Spleen (tissue), 11 donors: Measurements from ENCODE around the gene SLC35D1. TPM values are rescaled to one million over a fixed set of nuclear protein-coding genes. Genes with fewer than 3 reads are reported as not detected.

Experiments used
- DNase-seq: peaks from one replicate; pipeline ENCODE4 v3.0.0-alpha.2; 2020
- H3K27ac ChIP-seq, 8 donors: fragments of 200-600 bp; sonication (generic) in 7 of 8; 1 replicate in 4 of 8; 2 replicates in 4 of 8; pipeline versions ENCODE4 v1.5.0 to v1.8.0; 2016 to 2021; ENCODE audit warnings: inconsistent platforms in 4 of 8, mild to moderate bottlenecking in 4 of 8, moderate library complexity in 1 of 8
- H3K27me3 ChIP-seq, 7 donors: fragments of 200-600 bp; sonication (generic) in 6 of 7; replicated peaks in 1 of 7; 1 replicate in 4 of 7; 2 replicates in 3 of 7; pipeline versions ENCODE4 v1.5.0 to v1.8.0; 2016 to 2021; ENCODE audit warnings: inconsistent platforms in 3 of 7, mild to moderate bottlenecking in 1 of 7
- H3K36me3 ChIP-seq, 6 donors: fragments of 200-600 bp; sonication (generic) in 5 of 6; 1 replicate in 4 of 6; 2 replicates in 2 of 6; pipeline versions ENCODE4 v1.5.0 to v1.8.0; 2016 to 2021; ENCODE audit warnings: inconsistent platforms in 2 of 6
- H3K4me1 ChIP-seq, 6 donors: fragments of 200-600 bp; sonication (generic) in 5 of 6; 1 replicate in 3 of 6; 2 replicates in 3 of 6; pipeline versions ENCODE4 v1.5.0 to v1.8.0; 2016 to 2021; ENCODE audit warnings: inconsistent platforms in 3 of 6
- H3K4me3 ChIP-seq, 8 donors: fragments of 200-600 bp; sonication (generic) in 7 of 8; 1 replicate in 4 of 8; 2 replicates in 4 of 8; pipeline versions ENCODE4 v1.5.0 to v1.8.0; 2016 to 2021; ENCODE audit warnings: inconsistent platforms in 4 of 8, mild to moderate bottlenecking in 4 of 8, moderate library complexity in 2 of 8
- H3K9me3 ChIP-seq, 8 donors: fragments of 200-600 bp; sonication (generic) in 7 of 8; 1 replicate in 4 of 8; 2 replicates in 4 of 8; pipeline versions ENCODE4 v1.5.0 to v1.8.0; 2016 to 2021; ENCODE audit warnings: inconsistent platforms in 4 of 8
- POLR2A ChIP-seq, 3 donors: fragments of 450-650 bp; IDR thresholded peaks; one replicate each; pipeline ENCODE4 v1.5.1; 2017; ENCODE audit warnings: antibody characterized with exemption in 3 of 3, mild to moderate bottlenecking in 1 of 3
- POLR2AphosphoS5 ChIP-seq, 3 donors: sonication (generic); formaldehyde crosslinking; IDR thresholded peaks; one replicate each; pipeline ENCODE4 v1.5.1; 2017; ENCODE audit warnings: antibody characterized with exemption in 3 of 3
- WGBS, 5 donors: extraction: QIAGEN DNeasy Blood & Tissue Kit in 3 of 5; methylation state at CpG; one replicate each; pipeline versions ENCODE4 v1.1.5 to v1.1.7; 2013 to 2018; 5-methylcytosine and 5-hydroxymethylcytosine counted together
- intact Hi-C: fragments of 100-400 bp; cut with DNase I; formaldehyde crosslinking; loops from one replicate; pipeline ENCODE4 v1.15.0; 2023; ENCODE audit warnings: low total_unique reads
- polyA plus RNA-seq, 3 donors: library from polyadenylated mRNA; stranded (reverse); fragments of 200-250 nt; gene quantifications; one replicate each; pipeline ENCODE4 v1.2.1, GENCODE V29; 2013
- total RNA-seq, 7 donors: library from RNA; depleted of rRNA in 3 of 7; stranded (reverse); fragments of >200 nt in 3 of 7; fragmentation: NEBNext Ultra II Directional in 4 of 7; extraction: Animal tissue kit (Norgen Biotek cat#: 25700) in 4 of 7; gene quantifications; one replicate each; pipeline versions ENCODE4 v1.1.0 to v1.2.1, GENCODE V29; 2016 to 2021
- TF ChIP-seq, protein P1 (sequence below), 11 experiments: fragments of 200-600 bp in 7 of 11; fragments of 450-650 bp in 4 of 11; sonication (generic) in 4 of 11; IDR thresholded peaks in 8 of 11; conservative IDR thresholded peaks in 3 of 11; 1 replicate in 7 of 11; 2 replicates in 4 of 11; pipeline versions ENCODE4 v1.4.0 to v1.8.0; 2016 to 2021; ENCODE audit warnings: antibody characterized with exemption in 11 of 11, inconsistent platforms in 4 of 11, mild to moderate bottlenecking in 1 of 11
- donor health status: healthy with polysubstance abuse.
- donor health status: DM: no; HTN: no; CAD: no; lungs with moderate emphysema.
- donor health status: DM: no; HTN: no; CAD: no.
- donor health status: Bipolar disorder and iron deficiency.
- donor health status: healthy.
- donor health status: DM: no; HTN: no; CAD: no.
- donor health status: DM: yes; HTN: yes; CAD: no.

Gene SLC35D1
- total and polyA plus RNA-seq, 10 donors: 1.5 to 11.5 (median 7.9) TPM

DNA sequence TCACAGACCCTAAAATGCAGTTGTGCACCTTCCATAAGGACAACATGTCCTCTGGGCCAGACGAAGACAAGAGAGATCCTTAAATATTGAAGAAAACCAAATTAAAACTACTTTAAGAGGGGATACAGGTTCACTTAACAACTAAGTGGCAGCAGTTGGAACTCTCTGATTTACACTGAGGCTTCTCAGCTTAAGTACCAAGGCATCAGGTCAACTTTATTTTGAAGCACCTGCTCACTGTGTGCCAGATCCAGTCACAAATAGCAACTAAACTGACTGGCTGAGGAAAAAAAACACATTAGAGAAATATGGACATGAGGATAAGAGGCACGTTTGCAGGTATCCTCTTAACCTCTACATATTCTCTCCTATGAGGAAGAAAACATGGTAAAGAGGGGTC, 33.2 kb downstream of the SLC35D1 start:
- Histone ChIP-seq H3K4me1 (no peaks in the 10 kb centered on the region), H3K27ac (no peak overlapping the region), H3K36me3 (peaks cover 0 to 85% (median 16%) of the 10 kb centered on the region in 6 donors), H3K4me3 (no peak overlapping the region), H3K27me3 (no peaks in the 10 kb centered on the region), H3K9me3 (no peaks in the 10 kb centered on the region)
- no peak for TF ChIP-seq POLR2AphosphoS5 (IDR thresholded peaks at IDR 0.05)
- TF ChIP-seq, protein P1, sequence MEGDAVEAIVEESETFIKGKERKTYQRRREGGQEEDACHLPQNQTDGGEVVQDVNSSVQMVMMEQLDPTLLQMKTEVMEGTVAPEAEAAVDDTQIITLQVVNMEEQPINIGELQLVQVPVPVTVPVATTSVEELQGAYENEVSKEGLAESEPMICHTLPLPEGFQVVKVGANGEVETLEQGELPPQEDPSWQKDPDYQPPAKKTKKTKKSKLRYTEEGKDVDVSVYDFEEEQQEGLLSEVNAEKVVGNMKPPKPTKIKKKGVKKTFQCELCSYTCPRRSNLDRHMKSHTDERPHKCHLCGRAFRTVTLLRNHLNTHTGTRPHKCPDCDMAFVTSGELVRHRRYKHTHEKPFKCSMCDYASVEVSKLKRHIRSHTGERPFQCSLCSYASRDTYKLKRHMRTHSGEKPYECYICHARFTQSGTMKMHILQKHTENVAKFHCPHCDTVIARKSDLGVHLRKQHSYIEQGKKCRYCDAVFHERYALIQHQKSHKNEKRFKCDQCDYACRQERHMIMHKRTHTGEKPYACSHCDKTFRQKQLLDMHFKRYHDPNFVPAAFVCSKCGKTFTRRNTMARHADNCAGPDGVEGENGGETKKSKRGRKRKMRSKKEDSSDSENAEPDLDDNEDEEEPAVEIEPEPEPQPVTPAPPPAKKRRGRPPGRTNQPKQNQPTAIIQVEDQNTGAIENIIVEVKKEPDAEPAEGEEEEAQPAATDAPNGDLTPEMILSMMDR (IDR thresholded peaks at IDR 0.05 in 8 of 11, conservative IDR thresholded peaks at IDR 0.05 in 3 of 11): no peak
- no peak for TF ChIP-seq POLR2A (IDR thresholded peaks at IDR 0.05)
- no peak for DNase-seq
- WGBS, 5 donors: 45 to 69% (median 47%) methylated on average over 2 of the region's 2 CpGs
- intact Hi-C loops: no loop called here

DNA sequence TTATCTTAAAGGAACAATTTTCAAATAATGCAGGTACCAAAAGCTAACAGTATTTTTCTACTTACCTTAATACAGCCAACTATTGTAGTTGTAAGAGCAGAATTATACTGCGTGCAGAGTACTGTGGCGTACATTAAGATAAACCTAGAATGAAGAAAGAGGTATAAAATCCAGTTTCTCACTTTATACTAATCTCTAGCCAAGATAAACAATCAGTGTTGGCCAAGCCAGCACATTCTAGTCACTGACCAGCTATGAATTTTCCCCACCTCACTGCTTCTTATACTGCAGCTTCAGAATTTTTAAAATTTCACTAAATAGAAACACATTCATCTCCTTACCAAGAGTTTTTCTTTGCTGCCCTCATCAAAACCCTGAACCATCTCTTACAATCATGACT, 33.6 kb downstream of the SLC35D1 start:
- 93 to 98% (median 97%) methylated on average over 2 of the region's 2 CpGs for WGBS, 5 donors
- Histone ChIP-seq H3K9me3 (no peaks in the 10 kb centered on the region), H3K27ac (peak overlapping the region in 1 of 8 donors; percentile 17), H3K27me3 (no peaks in the 10 kb centered on the region), H3K36me3 (peaks cover 0 to 85% (median 16%) of the 10 kb centered on the region in 6 donors), H3K4me1 (no peaks in the 10 kb centered on the region), H3K4me3 (no peak overlapping the region)
- intact Hi-C loops: no loop called here
- TF ChIP-seq POLR2A (IDR thresholded peaks at IDR 0.05): no peak
- TF ChIP-seq, protein P1 (IDR thresholded peaks at IDR 0.05 in 8 of 11, conservative IDR thresholded peaks at IDR 0.05 in 3 of 11): no peak
- no peak for TF ChIP-seq POLR2AphosphoS5 (IDR thresholded peaks at IDR 0.05)
- no peak for DNase-seq

DNA sequence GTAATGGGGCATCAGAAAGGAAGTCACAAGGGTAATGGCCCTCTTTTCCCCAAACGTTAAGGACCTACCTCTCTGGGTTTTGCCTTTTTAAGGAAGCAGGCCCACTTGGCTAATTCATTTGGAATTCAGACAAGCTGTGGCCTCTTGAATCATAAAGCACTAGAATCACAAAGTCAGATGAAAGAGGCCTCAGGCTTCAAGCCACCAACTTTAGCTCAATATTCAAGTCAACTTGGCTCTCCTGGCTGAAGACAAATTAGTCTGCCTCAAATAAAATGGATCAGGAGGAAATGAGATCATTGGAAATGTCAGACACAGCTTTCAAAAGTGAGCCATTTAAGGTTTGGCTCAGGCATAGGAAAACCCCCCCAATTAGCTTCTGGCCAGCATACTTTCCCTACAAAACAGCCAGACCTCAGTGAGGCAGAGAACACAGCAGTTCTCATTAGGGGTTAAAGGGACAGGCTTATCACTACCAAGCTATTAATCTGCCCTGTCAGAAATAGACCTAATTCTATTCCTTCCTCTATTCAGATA, 34.3 kb downstream of the SLC35D1 start:
- Histone ChIP-seq H3K27ac (peak overlapping the region in 2 of 8 donors; percentile 17 to 26), H3K4me3 (no peak overlapping the region), H3K4me1 (no peaks in the 10 kb centered on the region), H3K27me3 (no peaks in the 10 kb centered on the region), H3K36me3 (peaks cover 0 to 79% (median 16%) of the 10 kb centered on the region in 6 donors), H3K9me3 (peaks cover 0 to 2% (median 0%) of the 10 kb centered on the region in 8 donors)
- intact Hi-C loops: no loop called here
- WGBS, 5 donors: 37 to 50% (median 43%) methylated on average over 1 of the region's 1 CpG
- TF ChIP-seq POLR2AphosphoS5 (IDR thresholded peaks at IDR 0.05) (no peak), POLR2A (IDR thresholded peaks at IDR 0.05) (no peak)
- TF ChIP-seq, protein P1 (IDR thresholded peaks at IDR 0.05 in 8 of 11, conservative IDR thresholded peaks at IDR 0.05 in 3 of 11): no peak
- DNase-seq: no peak

DNA sequence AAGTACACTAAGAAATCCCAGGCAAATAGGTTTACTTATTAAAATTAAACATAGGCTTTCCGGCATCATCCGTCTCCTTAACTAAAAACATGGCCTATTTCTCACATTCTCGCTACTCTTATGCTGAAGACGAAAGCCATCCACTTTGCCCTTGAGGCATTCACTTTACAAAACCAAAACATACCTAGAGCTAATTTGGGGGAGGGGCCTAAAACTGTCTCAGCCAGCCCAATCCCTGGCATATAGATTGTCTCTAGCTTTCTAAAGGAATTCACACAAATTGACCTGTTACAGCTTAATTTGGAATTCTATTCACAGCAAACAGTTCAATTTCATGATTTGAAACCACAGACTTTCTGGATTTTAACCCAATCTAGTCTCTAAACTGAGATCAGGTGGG, 34.8 kb downstream of the SLC35D1 start:
- Histone ChIP-seq H3K9me3 (peaks cover 0 to 3% (median 0%) of the 10 kb centered on the region in 8 donors), H3K27ac (peak overlapping the region in 2 of 8 donors; percentile 17 to 26), H3K4me3 (no peak overlapping the region), H3K36me3 (peaks cover 0 to 77% (median 16%) of the 10 kb centered on the region in 6 donors), H3K4me1 (no peaks in the 10 kb centered on the region), H3K27me3 (no peaks in the 10 kb centered on the region)
- intact Hi-C loops: no loop called here
- TF ChIP-seq POLR2AphosphoS5 (IDR thresholded peaks at IDR 0.05) (no peak), POLR2A (IDR thresholded peaks at IDR 0.05) (no peak)
- TF ChIP-seq, protein P1 (IDR thresholded peaks at IDR 0.05 in 8 of 11, conservative IDR thresholded peaks at IDR 0.05 in 3 of 11): no peak
- DNase-seq: no peak
- WGBS, 5 donors: 96 to 98% (median 97%) methylated on average over 4 of the region's 4 CpGs
